Panc1 (cell line): ENCODE measurements around the gene PPP1R15A.

Source experiments
- CTCF ChIP-seq: fragments of 450-650 bp; IDR thresholded peaks from 2 replicates; pipeline ENCODE4 v1.5.1; 2017; ENCODE audit warnings: mild to moderate bottlenecking
- POLR2AphosphoS5 ChIP-seq: IDR thresholded peaks from 2 replicates; pipeline ENCODE4 v1.6.1; 2012; ENCODE audit warnings: mild to moderate bottlenecking, low read depth, low read length, moderate library complexity
- TCF7L2 ChIP-seq: IDR thresholded peaks from 2 replicates; pipeline ENCODE4 v1.6.1; 2011; ENCODE audit warnings: mild to moderate bottlenecking, low read depth, low read length, inconsistent platforms

GRCh38 chr19:48835734-48836088, 36.5 kb upstream of the PPP1R15A start:
- TF ChIP-seq TCF7L2: no peak
- TF ChIP-seq CTCF: peak; percentile 86
- TF ChIP-seq POLR2AphosphoS5: 0 out of 2 replicates have a peak, but pooled peaks have one; percentile 37
